Mesenchymal stem cell (in vitro differentiated cells and primary cell): Measurements from ENCODE around the gene TNK1.
"Not testable (repeated sequence)": the region's sequence is repeated elsewhere in the genome, so short reads cannot be mapped to it uniquely, and the experiment has no call there.

Experiments
- DNase-seq: peaks from one replicate; pipeline ENCODE4 v3.0.0-alpha.2; 2013
- H2AFZ ChIP-seq: one replicate; pipeline ENCODE4 v1.6.1; 2013; ENCODE audit warnings: low read depth, mild to moderate bottlenecking, control low read depth, inconsistent platforms, low read length, moderate library complexity
- H2AK5ac ChIP-seq: 2 replicates; pipeline ENCODE4 v1.6.1; 2013; ENCODE audit warnings: low read length, moderate library complexity, mild to moderate bottlenecking, inconsistent platforms; ENCODE audit not compliant: severe bottlenecking
- H2BK120ac ChIP-seq: one replicate; pipeline ENCODE4 v1.6.1; 2013; ENCODE audit warnings: low read depth, mild to moderate bottlenecking, inconsistent platforms, low read length, moderate library complexity
- H2BK12ac ChIP-seq, 2 experiments: one replicate each; pipeline ENCODE4 v1.6.1; 2013; ENCODE audit warnings: inconsistent platforms in 2 of 2, low read length in 2 of 2, mild to moderate bottlenecking in 2 of 2, moderate library complexity in 2 of 2, control low read depth in 1 of 2
- H2BK15ac ChIP-seq: one replicate; pipeline ENCODE4 v1.6.1; 2013; ENCODE audit warnings: mild to moderate bottlenecking, low read depth, inconsistent platforms; ENCODE audit not compliant: poor library complexity, severe bottlenecking
- H2BK5ac ChIP-seq: 2 replicates; pipeline ENCODE4 v1.6.1; 2013; ENCODE audit warnings: low read depth, mild to moderate bottlenecking, low read length, control low read depth, inconsistent platforms; ENCODE audit not compliant: poor library complexity, severe bottlenecking
- H3K14ac ChIP-seq, 2 experiments: one replicate each; pipeline ENCODE4 v1.6.1; 2013; ENCODE audit warnings: inconsistent platforms in 2 of 2, low read length in 2 of 2, control low read depth in 1 of 2, mild to moderate bottlenecking in 1 of 2, moderate library complexity in 1 of 2
- H3K18ac ChIP-seq, 2 experiments: one replicate each; pipeline ENCODE4 v1.6.1; 2013; ENCODE audit warnings: inconsistent platforms in 2 of 2, low read length in 2 of 2, control low read depth in 1 of 2, low read depth in 1 of 2, mild to moderate bottlenecking in 1 of 2
- H3K23ac ChIP-seq, 2 experiments: one replicate each; pipeline ENCODE4 v1.6.1; 2013; ENCODE audit warnings: inconsistent platforms in 2 of 2, low read length in 2 of 2, mild to moderate bottlenecking in 2 of 2, moderate library complexity in 2 of 2, control low read depth in 1 of 2
- H3K27ac ChIP-seq: 2 replicates; pipeline ENCODE4 v1.5.1; 2013; ENCODE audit warnings: mild to moderate bottlenecking, moderate library complexity, low read length, control low read depth, inconsistent platforms; ENCODE audit not compliant: poor library complexity, severe bottlenecking
- H3K27me3 ChIP-seq, 2 experiments: 2 replicates each; pipeline versions ENCODE4 v1.6.1 to v1.7.0; 2013; ENCODE audit warnings: low read length in 2 of 2, mild to moderate bottlenecking in 2 of 2, moderate library complexity in 2 of 2, control low read depth in 1 of 2, inconsistent platforms in 1 of 2; ENCODE audit not compliant: control insufficient read depth in 1 of 2, insufficient read depth in 1 of 2
- H3K36me3 ChIP-seq, 2 experiments: 2 replicates each; pipeline versions ENCODE4 v1.6.1 to v1.7.0; 2013; ENCODE audit warnings: low read length in 2 of 2, control low read depth in 1 of 2, inconsistent platforms in 1 of 2, low read depth in 1 of 2, mild to moderate bottlenecking in 1 of 2; ENCODE audit not compliant: insufficient read depth in 2 of 2, control insufficient read depth in 1 of 2
- H3K4ac ChIP-seq, 2 experiments: one replicate each; pipeline ENCODE4 v1.6.1; 2013; ENCODE audit warnings: inconsistent platforms in 2 of 2, low read length in 2 of 2, mild to moderate bottlenecking in 2 of 2, moderate library complexity in 2 of 2, control low read depth in 1 of 2, low read depth in 1 of 2
- H3K4me1 ChIP-seq: 2 replicates; pipeline ENCODE4 v1.6.1; 2013; ENCODE audit warnings: low read depth, low read length, control low read depth; ENCODE audit not compliant: control insufficient read depth, insufficient read depth
- H3K4me2 ChIP-seq: 2 replicates; pipeline ENCODE4 v1.6.1; 2013; ENCODE audit warnings: low read length, mild to moderate bottlenecking, inconsistent platforms; ENCODE audit not compliant: poor library complexity, severe bottlenecking
- H3K4me3 ChIP-seq, 2 experiments: 2 replicates each; pipeline versions ENCODE4 v1.5.1 to v1.7.0; 2013; ENCODE audit warnings: low read length in 2 of 2, mild to moderate bottlenecking in 2 of 2, control low read depth in 1 of 2, low read depth in 1 of 2; ENCODE audit not compliant: insufficient read depth in 1 of 2
- H3K79me1 ChIP-seq: replicated peaks from 2 replicates; pipeline ENCODE4 v1.6.1; 2013; ENCODE audit warnings: mild to moderate bottlenecking, control low read depth, low read length, inconsistent platforms; ENCODE audit not compliant: poor library complexity, severe bottlenecking
- H3K9ac ChIP-seq: 2 replicates; pipeline ENCODE4 v1.7.0; 2013; ENCODE audit warnings: mild to moderate bottlenecking, low read length, moderate library complexity
- H3K9me3 ChIP-seq: 2 replicates; pipeline ENCODE4 v1.7.0; 2013; ENCODE audit warnings: mild to moderate bottlenecking, low read length; ENCODE audit not compliant: control insufficient read depth
- H4K8ac ChIP-seq: one replicate; pipeline ENCODE4 v1.6.1; 2013; ENCODE audit warnings: inconsistent platforms, mild to moderate bottlenecking, low read length, moderate library complexity
- H4K91ac ChIP-seq: one replicate; pipeline ENCODE4 v1.6.1; 2013; ENCODE audit warnings: mild to moderate bottlenecking, low read length, inconsistent platforms
- WGBS: methylation state at CpG from one replicate; pipeline ENCODE4 v1.1.7; 2013; ENCODE audit warnings: mixed read lengths; 5-methylcytosine and 5-hydroxymethylcytosine counted together

TNK1 gene

GRCh38 chr17:7368599-7368994, 12.3 kb upstream of the TNK1 start:
- not testable (repeated sequence) for H2BK12ac ChIP-seq, H3K9me3 ChIP-seq, H3K4me1 ChIP-seq, H3K9ac ChIP-seq, H3K4me2 ChIP-seq, H3K23ac ChIP-seq, H2AK5ac ChIP-seq, H3K27ac ChIP-seq, H2BK120ac ChIP-seq, H3K4me3 ChIP-seq, H2BK5ac ChIP-seq, H3K36me3 ChIP-seq, H3K18ac ChIP-seq, DNase-seq, H3K4ac ChIP-seq, H2BK15ac ChIP-seq, H4K91ac ChIP-seq, H4K8ac ChIP-seq, H3K14ac ChIP-seq, H3K79me1 ChIP-seq, H2AFZ ChIP-seq
- WGBS = 94% methylated on average over 5 of the region's 5 CpGs
- peaks cover 20% of the 10 kb centered on the region in 2 experiments for H3K27me3 ChIP-seq

DNA sequence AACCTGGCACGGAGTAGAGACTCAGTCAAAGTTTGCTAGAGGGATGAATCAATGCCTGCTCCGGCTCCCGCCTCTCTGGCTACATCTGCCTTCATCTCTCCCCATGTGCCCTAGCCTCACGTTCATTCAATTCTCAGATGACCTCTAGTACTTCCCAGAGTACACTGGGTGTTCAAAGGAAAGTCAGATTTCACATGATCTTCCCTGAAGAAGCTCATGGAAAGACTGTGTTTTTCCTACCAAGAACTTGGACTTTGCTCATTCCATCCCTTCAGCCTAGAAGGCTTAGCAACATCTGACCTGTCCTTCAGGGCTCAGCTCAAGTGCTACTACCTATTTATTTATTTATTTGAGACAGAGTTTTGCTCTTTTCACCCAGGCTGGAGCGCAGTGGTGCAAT, 11.1 kb upstream of the TNK1 start:
- Histone ChIP-seq H4K8ac (no peak overlapping the region), H3K27ac (no peak overlapping the region), H3K14ac (no peak overlapping the region), H3K36me3 (no peaks in the 10 kb centered on the region), H2BK15ac (no peak overlapping the region), H3K9ac (no peak overlapping the region), H2BK120ac (no peak overlapping the region), H3K79me1 (no peaks in the 10 kb centered on the region), H3K9me3 (no peaks in the 10 kb centered on the region), H2AFZ (no peak overlapping the region), H2BK12ac (no peak overlapping the region), H3K4me2 (no peak overlapping the region), H2AK5ac (no peak overlapping the region), H3K4me1 (no peaks in the 10 kb centered on the region), H3K18ac (no peak overlapping the region), H3K4ac (no peak overlapping the region), H2BK5ac (no peak overlapping the region), H3K4me3 (no peak overlapping the region), H3K23ac (no peak overlapping the region), H4K91ac (no peak overlapping the region), H3K27me3 (peaks cover 20% of the 10 kb centered on the region in 2 experiments)
- DNase-seq = no peak
- WGBS = 85% methylated on average over 5 of the region's 5 CpGs

DNA sequence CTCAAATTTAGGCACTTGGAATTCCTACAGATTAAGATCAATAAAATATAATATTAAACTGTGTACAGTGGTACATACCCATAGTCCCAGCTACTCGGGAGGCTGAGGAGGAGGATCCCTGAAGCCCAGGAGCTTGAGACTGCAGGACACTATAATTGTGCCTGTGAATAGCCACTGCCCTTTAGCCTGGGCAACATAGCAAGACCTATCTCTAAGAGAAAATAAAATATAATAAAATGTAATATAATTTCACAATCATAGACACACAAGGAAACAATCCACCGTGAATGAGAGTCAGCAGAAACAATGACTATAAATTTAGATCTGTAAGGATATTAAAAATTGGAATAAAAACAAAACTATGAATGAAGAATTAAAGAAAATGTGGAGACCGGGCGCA, 10.0 kb upstream of the TNK1 start:
- H3K4me3 ChIP-seq = no peak overlapping the region
- no peak for DNase-seq

DNA sequence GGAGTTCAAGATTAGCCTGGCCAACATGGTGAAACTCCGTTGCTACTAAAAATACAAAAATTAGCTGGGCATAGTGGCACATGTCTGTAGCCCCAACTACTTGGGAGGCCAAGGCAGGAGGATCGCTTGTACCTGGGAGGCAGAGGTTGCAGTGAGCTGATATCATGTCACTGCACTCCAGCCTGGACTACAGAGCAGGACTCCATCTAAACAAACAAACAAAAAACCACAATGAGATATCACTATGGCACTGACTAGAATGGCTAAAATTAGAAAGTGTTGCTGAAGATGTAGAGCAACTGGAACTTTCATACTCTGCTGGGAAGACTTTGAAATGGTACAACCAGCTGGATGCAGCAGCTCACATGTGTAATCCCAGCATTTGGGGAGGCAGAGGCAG, 6.5 kb upstream of the TNK1 start:
- Histone ChIP-seq H2AFZ (no peak overlapping the region), H3K23ac (no peak overlapping the region), H3K4ac (no peak overlapping the region), H3K9me3 (peaks cover 4% of the 10 kb centered on the region), H2BK5ac (no peak overlapping the region), H3K79me1 (no peaks in the 10 kb centered on the region), H3K14ac (no peak overlapping the region), H3K36me3 (no peaks in the 10 kb centered on the region), H3K27me3 (peaks cover 9 to 24% of the 10 kb centered on the region in 2 experiments), H3K4me2 (no peak overlapping the region), H4K8ac (no peak overlapping the region), H2BK12ac (no peak overlapping the region), H2BK120ac (no peak overlapping the region), H3K18ac (no peak overlapping the region), H3K4me3 (no peak overlapping the region), H3K4me1 (no peaks in the 10 kb centered on the region), H4K91ac (no peak overlapping the region), H2AK5ac (no peak overlapping the region), H3K9ac (no peak overlapping the region), H2BK15ac (no peak overlapping the region), H3K27ac (no peak overlapping the region)
- 76% methylated on average over 2 of the region's 2 CpGs for WGBS
- DNase-seq = no peak

More for the DNA sequence above, 10.0 kb upstream of the TNK1 start:
- no peak overlapping the region for H3K23ac ChIP-seq
- no peak overlapping the region for H4K91ac ChIP-seq
- no peak overlapping the region for H3K4ac ChIP-seq
- no peaks in the 10 kb centered on the region for H3K36me3 ChIP-seq
- no peaks in the 10 kb centered on the region for H3K4me1 ChIP-seq
- H2BK12ac ChIP-seq = no peak overlapping the region
- no peak overlapping the region for H3K14ac ChIP-seq
- no peak overlapping the region for H3K4me2 ChIP-seq
- H4K8ac ChIP-seq = no peak overlapping the region
- WGBS = 82% methylated on average over 3 of the region's 4 CpGs
- no peak overlapping the region for H3K9ac ChIP-seq
- no peak overlapping the region for H3K18ac ChIP-seq
- H2BK5ac ChIP-seq = no peak overlapping the region
- H3K9me3 ChIP-seq = no peaks in the 10 kb centered on the region
- H3K27ac ChIP-seq = no peak overlapping the region
- H3K27me3 ChIP-seq = peaks cover 20% of the 10 kb centered on the region in 2 experiments
- H3K79me1 ChIP-seq = no peaks in the 10 kb centered on the region
- no peak overlapping the region for H2AK5ac ChIP-seq
- H2BK15ac ChIP-seq = no peak overlapping the region
- H2BK120ac ChIP-seq = no peak overlapping the region
- no peak overlapping the region for H2AFZ ChIP-seq
